Activated gamma-delta T cell treated with anti-CD3 and anti-CD28 coated beads, Interleukin-2, amount 50 U/mL, for 16 hours (primary cell): ENCODE results near the gene IFIT2.
"Not testable (repeated sequence)": the region's sequence is repeated elsewhere in the genome, so short reads cannot be mapped to it uniquely, and the experiment has no call there.

Experiments
- DNase-seq: peaks from one replicate; pipeline ENCODE4 v3.0.0-alpha.2; 2020; ENCODE audit warnings: low read depth

The IFIT2 gene, protein sequence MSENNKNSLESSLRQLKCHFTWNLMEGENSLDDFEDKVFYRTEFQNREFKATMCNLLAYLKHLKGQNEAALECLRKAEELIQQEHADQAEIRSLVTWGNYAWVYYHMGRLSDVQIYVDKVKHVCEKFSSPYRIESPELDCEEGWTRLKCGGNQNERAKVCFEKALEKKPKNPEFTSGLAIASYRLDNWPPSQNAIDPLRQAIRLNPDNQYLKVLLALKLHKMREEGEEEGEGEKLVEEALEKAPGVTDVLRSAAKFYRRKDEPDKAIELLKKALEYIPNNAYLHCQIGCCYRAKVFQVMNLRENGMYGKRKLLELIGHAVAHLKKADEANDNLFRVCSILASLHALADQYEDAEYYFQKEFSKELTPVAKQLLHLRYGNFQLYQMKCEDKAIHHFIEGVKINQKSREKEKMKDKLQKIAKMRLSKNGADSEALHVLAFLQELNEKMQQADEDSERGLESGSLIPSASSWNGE

GRCh38 chr10:89301721-89302445 lies at the start of gene IFIT2:
IFIT2 (plus strand) TSS chr10:89302046; CDS start chr10:89302124, 78 bp downstream.
- DNase-seq = no peak

DNA sequence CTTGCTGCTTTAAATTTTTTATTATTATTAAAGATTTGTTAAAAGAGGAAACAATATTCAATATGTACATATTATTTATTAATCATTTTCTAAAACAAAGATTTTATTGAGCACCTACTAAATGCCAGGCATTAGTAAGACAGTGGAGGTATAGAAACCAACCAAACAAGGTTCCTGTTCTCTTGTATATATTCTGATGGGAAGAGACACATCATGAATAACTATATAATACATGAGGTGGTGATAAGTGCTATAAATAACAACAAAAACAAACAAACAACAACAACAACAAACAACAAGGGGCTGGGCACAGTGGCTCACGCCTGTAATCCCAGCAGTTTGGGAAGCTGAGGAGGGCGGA lies 49.6 kb upstream of the IFIT2 start:
- DNase-seq = no peak

GRCh38 chr10:89255091-89255579 lies 46.7 kb upstream of the IFIT2 start:
- not testable (repeated sequence) for DNase-seq

DNA sequence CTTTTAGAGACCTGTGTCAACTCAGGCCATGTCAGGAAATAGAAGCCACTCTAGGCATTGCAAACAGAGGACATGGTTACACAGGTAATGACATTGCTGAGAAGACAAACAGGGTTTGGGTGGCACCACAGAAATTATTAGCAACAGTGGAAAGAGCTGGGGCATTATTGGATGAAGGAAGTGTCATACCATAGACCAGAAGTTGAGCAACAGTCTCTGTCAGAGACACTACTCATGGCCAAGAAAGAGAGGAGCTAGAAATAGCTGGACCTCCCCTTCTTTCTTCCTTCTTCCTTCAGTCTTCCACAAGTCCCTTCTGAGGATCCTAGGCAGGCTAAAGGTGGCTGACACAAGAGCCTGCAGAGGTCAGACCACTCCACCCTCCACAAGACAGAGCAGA lies 46.1 kb upstream of the IFIT2 start:
- DNase-seq = no peak

DNA sequence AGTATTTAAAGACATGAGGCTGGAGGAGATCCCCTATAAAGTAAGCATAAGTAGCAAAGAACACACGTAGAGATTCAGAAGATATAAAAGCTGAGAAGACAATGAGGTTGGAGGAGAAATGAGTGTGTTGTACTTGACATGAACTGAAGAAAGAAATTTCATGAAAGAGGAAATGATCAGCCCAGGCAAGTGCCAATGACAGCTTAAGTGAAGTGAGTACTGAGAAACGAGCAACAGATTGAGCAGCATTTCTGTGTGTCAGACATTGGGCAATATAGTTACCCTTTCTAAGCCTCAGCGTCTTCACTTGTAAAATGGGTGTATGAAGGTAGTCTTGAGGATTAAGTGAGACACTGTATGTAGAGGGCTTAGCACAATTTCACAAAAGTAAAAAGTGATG lies 45.5 kb upstream of the IFIT2 start:
- DNase-seq = no peak

DNA sequence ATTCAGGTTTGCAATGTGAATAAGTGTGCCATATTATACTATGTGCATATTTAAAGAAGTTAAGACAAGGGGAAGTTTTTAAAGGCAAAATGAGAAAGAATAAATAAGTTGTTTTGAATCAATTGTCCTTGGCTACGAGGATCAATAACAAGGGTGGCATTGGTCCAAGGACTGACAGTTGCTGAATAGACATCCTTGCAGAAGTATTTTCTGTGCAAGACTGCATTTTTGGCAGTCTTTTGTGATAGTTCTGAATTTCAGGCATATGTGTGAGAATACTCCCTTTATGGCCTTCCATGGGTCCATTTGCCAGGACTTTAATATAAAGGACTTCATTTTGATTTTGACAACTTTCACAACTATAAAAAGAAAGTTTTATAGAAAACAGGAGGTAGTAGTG lies 44.9 kb upstream of the IFIT2 start:
- no peak for DNase-seq

DNA sequence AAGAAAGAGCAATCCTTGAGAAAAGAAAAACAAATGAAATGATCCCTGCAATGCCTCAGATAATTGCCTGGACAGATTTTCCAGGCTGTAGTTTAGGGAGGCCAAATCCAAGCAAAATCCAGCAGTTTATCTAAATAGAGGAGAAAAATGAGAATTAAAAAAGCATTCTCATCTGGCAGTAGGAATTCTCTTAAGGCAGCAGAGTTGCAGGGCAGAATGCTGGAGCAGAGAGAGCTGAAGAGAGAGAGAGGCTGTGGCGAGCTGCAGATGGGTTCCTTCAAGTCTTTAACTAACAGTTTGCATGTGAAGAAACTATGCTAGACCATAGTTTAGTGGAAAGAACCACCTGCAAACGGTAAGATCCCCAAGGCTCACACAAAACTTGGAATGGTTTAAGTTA lies 44.3 kb upstream of the IFIT2 start:
- no peak for DNase-seq

DNA sequence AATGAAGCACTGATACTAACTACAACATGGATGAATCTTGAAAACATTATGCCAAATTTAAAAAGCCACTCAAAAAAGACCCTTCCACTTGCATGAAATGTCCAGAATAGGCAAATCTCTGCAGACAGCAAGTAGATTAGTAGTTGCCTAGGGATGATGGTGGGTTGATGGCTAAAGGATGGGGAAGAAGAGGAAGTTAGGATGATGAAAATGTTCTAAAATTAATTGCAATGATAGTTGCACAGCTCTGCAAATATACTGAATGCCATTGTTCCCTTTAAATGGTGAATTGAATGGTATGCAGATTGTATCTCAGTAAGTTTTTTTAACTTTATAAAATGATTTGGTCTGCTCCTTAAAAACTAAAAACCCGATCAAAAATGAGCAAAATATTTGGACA lies 43.0 kb upstream of the IFIT2 start:
- DNase-seq = no peak

- no peak for DNase-seq
These were observed 39.5 kb upstream of the IFIT2 start for GRCh38 chr10:89262086-89263051.

GRCh38 chr10:89263091-89263490 lies 38.8 kb upstream of the IFIT2 start:
- DNase-seq = no peak

GRCh38 chr10:89263531-89263930 lies 38.3 kb upstream of the IFIT2 start:
- no peak for DNase-seq

GRCh38 chr10:89266721-89267453 lies 35.0 kb upstream of the IFIT2 start:
- DNase-seq = no peak

GRCh38 chr10:89269433-89270152 lies 32.3 kb upstream of the IFIT2 start:
- no peak for DNase-seq

DNA sequence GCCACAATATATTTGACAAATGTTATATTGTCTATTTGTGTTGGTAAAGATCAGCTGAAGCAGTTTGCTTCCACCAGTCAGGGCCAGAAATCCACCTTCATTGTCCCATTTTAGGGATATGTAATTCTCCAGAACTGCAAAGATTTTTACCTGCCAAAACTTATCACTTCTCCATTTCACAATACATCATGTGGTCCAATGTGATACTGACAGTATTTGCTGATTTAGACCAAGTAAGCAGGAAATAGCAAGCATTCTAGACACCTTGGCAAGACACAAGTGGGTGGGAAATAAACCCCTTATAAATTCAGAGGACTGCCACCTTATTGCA lies 31.7 kb upstream of the IFIT2 start:
- no peak for DNase-seq

- DNase-seq = no peak
These were observed 30.3 kb upstream of the IFIT2 start for GRCh38 chr10:89271532-89271931.

DNA sequence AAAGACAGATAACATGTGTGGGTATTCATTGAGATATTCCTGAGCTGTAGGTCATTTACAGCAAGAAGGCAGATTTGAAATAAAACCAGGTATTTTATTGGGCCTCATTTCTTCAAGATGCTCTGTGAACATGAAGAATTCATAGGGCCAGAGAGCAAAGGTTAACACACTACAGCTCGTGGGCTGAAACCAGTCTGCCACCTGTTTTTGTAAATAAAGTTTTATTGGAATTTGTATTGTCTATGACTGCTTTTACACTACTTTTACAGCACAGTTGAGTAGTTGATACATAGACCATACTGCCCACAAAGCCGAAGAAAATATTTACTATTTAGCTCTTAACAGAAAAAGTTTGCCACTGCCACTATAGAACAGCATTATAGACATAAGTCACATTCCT lies 28.2 kb upstream of the IFIT2 start:
- DNase-seq = no peak

GRCh38 chr10:89274928-89275327 lies 26.9 kb upstream of the IFIT2 start:
- DNase-seq = no peak

GRCh38 chr10:89275383-89275782 lies 26.5 kb upstream of the IFIT2 start:
- no peak for DNase-seq

- no peak for DNase-seq
These were observed 23.8 kb upstream of the IFIT2 start for GRCh38 chr10:89278034-89278535.

DNA sequence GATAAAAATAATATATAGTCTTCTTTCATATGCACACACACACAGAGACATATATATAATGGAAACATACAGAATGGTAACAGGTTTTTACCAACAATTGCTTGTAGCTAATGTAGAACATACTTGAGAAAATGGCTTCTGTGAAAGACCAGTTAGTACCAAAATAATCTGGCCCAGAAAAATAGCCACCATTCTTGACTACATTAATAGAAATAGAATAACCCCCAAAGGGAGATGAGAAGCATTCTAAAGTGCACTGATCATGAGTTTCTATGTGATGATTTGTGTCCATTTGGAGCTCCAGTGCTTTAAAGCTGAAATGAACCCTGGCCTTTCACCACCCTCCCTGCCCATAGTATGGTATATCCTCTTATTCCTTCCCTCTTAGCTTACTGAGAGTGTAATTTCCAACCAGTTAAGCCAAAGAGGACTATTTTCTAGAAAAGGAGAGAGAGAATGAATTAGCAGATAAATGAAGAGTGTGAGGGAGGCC lies 22.9 kb upstream of the IFIT2 start:
- no peak for DNase-seq
